HG03060 (cell line): ENCODE measurements around the gene CSK.

Source experiments
- ATAC-seq: cut with Tn5 transposase; IDR thresholded peaks from one replicate; pipeline ENCODE4 v1.9.1; 2021; ENCODE audit warnings: low read depth, moderate number of reproducible peaks; ENCODE audit not compliant: unreplicated experiment

CSK gene

GRCh38 chr15:74822233-74822632, 40.4 kb downstream of the CSK start:
- ATAC-seq, result no peak

- ATAC-seq, result no peak
Observed at GRCh38 chr15:74823324-74823723, 41.4 kb downstream of the CSK start.

- ATAC-seq, result no peak
Observed at GRCh38 chr15:74824976-74825375, 43.1 kb downstream of the CSK start.

GRCh38 chr15:74825866-74826265, 44.0 kb downstream of the CSK start:
- ATAC-seq, result no peak

GRCh38 chr15:74826364-74826819, 44.5 kb downstream of the CSK start, which contains the start of gene CPLX3:
TSS of gene CPLX3 (plus strand) at chr15:74826627. CDS start at chr15:74826704, 77 bp downstream.
- ATAC-seq, result no peak

- no peak for ATAC-seq
Observed at GRCh38 chr15:74826921-74827320, 45.0 kb downstream of the CSK start.

GRCh38 chr15:74827614-74828013, 45.7 kb downstream of the CSK start:
- ATAC-seq, result no peak

- ATAC-seq, result no peak
Observed at GRCh38 chr15:74828835-74829234, 47.0 kb downstream of the CSK start.

GRCh38 chr15:74829486-74829885, 47.6 kb downstream of the CSK start:
- ATAC-seq, result no peak

- no peak for ATAC-seq
Observed at GRCh38 chr15:74829991-74830390, 48.1 kb downstream of the CSK start.

- ATAC-seq, result no peak
Observed at GRCh38 chr15:74830868-74831267, 49.0 kb downstream of the CSK start.

- ATAC-seq, result no peak
Observed at GRCh38 chr15:74831813-74832495, 50.1 kb downstream of the CSK start.

- no peak for ATAC-seq
Observed at GRCh38 chr15:74832826-74833225, 50.9 kb downstream of the CSK start.

- ATAC-seq, result no peak
Observed at GRCh38 chr15:74833376-74834107, 51.7 kb downstream of the CSK start.

GRCh38 chr15:74835312-74835823, 53.5 kb downstream of the CSK start:
- no peak for ATAC-seq

GRCh38 chr15:74836846-74837245, 55.0 kb downstream of the CSK start:
- ATAC-seq, result no peak

GRCh38 chr15:74837482-74838136, 55.7 kb downstream of the CSK start:
- ATAC-seq, result no peak

- ATAC-seq, result no peak
Observed at GRCh38 chr15:74838137-74838516, 56.2 kb downstream of the CSK start.

GRCh38 chr15:74838746-74839525, 57.1 kb downstream of the CSK start:
- ATAC-seq, result no peak
